ENCODE measurements around the gene FOXC1.
A peak's percentile ranks its signal among the peaks of the same experiment; 100 is the strongest.

The FOXC1 gene

GRCh38 chr6:1609648-1610496, at the start of gene FOXC1:
FOXC1 (plus strand) TSS chr6:1609915; CDS start chr6:1610446, 531 bp downstream.
- peak in 18 of 56 donors; percentile 6 to 57 (median 15) for DNase-seq

GRCh38 chr6:1560281-1561058, 49.2 kb upstream of the FOXC1 start:
- DNase-seq, result no peak

DNA sequence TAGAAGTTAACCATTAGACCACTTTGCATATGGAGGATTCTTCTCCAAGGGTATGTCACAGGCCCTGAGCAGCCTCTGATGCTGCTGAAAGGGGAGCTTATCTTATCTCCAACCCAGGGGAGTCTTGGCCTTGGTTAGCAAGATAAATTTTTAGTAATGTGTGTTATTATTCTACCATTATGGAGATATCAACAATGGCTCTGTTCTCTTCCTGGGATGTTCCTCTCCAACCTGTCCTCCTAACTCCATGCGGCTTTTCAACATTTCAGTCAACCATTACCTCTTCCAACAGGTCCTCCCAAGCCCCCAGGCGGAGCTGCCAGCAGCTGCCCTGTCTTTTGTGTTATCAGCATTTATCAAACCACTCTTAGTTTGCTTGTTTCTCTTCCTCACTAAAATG, 48.4 kb upstream of the FOXC1 start:
- DNase-seq, result no peak

DNA sequence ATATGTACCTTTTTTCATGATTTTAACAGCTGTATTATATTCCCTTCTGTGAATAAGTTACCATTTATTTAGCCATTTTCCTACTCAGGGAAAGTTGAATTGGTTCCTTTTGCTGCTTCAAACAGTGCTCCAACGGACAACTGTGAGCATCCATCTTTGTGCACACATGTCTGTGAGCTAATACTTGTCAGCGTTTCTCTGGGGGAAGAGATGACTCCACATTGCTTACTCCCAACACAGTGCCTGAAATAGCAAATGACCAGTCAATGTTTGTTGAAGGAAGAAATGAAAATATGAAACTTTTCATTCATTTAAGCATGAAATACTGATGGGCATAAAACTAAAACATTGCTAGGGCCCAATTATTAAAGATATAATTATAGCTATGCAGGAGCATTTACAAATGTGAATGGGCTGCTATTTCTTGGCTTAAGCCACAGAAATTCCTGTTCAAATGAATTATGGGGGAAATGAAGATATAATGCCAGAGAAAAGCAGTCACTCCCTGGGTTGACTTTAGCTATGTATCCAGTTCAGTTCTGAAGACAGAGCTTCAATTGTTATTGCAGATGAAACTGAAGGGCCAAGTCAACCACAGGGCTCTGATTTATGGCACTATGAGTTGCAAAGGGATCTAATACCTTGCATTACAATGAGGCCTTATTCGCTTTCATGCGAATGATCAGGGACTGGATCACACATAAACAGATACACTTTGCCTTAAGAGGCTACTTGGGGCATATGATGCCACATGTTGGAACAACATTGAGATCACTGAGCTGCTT, 47.4 kb upstream of the FOXC1 start:
- no peak for DNase-seq

DNA sequence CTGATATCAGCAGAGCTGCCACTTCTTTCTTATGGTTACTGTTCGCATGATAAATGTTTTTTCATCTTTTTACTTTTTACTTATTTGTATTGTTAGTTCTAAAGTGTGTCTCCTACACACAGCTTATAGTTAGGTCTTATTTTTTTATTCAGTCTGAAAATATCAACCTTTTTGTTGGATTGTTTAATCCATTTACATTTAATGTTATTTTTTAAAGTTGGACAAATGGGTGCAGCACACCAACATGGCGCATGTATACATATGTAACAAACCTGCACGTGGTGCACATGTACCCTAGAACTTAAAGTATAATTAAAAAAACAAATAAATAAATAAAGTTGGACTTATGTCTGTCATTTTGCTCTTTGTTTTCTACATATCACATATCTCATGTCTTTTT, 40.3 kb upstream of the FOXC1 start:
- no peak for DNase-seq

- no peak for DNase-seq
These were observed 38.9 kb upstream of the FOXC1 start for GRCh38 chr6:1570848-1571247.

DNA sequence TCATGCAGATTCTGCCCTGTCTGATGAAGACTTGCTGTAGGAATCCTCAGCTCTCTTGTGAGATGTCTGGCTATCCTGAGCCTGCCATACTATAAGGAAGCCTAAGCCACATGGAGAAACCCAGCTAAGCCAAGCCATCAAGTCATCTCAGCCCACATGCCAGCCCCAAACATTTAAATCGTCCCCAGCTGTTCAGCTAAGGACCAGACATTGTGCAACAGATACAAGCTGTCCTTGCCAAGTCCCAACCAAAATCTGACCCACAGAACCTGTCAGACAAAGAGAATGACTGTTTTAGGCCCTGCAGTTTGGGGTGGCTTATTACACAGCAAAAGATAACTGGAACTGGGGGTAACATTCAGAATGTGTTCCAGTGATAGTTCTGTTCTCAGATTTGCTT, 36.8 kb upstream of the FOXC1 start:
- DNase-seq, result no peak

DNA sequence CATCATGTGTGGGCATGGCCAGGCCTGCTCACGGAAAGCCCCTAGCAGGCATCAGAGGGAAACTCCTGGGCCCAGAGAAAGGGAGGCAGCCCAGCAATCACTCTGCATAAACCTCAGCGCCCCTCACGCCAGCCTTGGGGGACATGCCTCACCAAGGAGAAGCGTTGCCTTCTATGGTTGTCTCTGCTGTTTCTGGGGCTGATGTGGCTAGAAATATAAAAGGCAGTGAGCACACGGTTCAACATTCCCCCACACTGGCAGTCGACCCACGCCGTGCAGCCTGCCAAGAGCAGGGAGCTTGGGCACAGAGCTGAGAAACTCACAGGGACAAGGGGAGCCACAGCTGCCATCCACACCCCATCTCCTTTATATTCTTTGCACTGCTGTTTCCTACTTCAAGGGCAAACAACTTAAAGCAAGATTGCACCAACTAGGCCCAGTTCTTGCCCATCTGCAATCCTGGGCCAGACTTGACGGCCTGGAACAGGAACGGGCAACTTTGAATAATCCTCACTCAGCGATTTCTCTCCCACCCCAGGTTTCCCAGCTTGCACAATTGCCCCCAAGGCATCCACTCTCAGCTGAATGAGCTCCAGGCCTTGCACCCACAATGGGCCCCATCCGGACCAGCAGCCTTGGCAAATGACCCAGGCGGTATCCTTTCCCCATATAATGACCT, 35.5 kb upstream of the FOXC1 start:
- DNase-seq, result peak in 40 of 56 donors; percentile 8 to 74 (median 33)

- no peak for DNase-seq
These were observed 34.9 kb upstream of the FOXC1 start for GRCh38 chr6:1574890-1575209.

DNA sequence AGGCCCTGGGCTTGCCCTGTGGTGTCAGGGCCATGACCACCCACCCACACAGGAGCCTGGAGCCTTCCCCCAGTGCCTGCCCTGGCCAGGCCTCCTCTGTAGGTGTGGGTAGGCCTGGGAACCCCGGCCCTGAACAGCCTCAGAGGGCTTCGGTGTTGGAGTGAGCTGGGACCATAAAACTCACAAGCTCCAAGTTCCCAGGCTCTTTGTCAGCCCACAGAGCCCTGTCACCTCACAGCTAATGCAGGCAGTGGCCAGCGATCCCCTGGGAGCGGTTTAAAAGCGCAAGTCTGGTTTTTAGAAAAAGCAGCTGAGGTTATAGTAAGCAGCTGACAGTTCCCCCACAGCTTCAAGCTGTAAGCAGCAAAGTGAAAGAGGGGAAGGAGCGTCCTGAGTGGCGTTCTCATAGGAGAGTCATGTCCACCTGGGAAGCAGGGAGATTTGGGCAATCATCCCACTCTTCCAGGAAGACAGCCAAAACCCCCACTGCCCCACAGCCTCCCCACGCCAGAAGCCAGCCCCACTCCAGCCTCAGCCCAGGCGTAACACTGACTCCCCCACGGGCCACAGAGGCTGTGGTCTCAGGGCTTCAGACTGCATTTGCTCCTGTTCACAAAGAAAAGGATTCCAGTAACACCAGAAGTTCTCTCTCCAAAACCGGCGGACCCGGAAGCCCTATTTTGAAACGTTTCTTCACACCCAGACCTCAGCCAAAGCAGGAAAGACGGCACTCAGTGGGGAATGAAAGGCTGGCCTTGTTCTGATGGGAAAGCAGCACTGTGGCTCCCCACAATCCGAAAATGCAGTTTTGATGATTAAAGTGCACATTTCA, 34.3 kb upstream of the FOXC1 start:
- peak in 28 of 56 donors; percentile 8 to 58 (median 29) for DNase-seq

GRCh38 chr6:1576166-1576565, 33.5 kb upstream of the FOXC1 start:
- no peak for DNase-seq

DNA sequence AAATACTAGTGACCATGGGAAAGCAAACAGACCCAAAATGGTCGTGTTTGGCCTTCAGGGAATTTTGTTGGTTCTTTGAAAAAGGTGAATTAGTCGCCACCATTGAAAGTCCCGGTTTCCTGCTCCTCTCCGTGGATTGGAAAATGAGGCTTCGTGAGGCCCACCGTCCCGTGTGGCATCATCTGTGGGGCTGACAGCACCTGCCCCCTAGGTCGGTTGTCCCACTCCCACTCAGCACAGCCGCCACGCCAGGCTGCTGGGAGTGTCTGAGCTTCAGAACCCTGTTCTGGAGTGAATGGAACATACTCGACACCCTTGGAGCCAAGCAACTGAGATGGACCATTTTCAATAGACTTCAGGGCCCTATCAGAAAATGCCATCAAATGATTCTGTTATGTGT, 33.0 kb upstream of the FOXC1 start:
- DNase-seq, result no peak

GRCh38 chr6:1577146-1577680, 32.5 kb upstream of the FOXC1 start:
- DNase-seq, result no peak

DNA sequence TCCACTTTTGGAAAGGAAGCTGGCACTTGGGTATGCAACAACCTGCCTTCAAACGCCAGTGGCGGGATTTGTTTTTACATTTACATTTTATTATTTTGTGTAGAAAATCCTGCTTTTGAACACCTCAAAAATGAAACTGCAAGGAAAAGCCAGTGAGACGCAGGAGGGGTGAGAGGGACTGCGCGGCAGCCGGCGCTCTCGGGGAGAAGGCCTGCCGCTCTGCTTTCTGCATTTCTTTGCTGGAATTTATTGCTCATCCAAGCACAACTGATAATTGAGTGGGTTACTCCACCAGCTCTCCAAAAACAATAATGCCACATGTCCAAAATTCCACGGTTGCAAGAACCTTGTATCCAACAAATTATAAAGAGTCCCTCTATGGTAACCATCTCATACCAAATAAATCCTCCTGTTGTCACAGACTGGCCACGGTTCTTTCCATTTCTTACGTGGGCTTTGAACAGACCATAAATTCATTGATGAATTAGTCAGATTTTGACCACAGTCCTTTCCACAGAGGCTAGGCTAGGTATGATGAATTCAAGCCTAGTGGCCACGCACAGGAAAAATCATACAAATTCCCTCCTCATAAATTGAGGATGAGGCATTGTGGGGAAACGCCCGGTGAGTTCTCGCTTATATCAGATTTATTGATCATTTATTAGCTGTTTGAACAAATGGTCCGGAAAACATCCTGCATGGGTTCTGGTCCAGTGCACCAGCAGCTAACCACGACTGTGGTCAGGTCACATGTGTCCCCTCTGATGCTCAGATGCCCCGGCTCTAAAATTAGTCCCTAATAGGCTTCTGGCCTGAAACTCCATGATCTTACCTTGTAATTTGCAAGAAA, 31.6 kb upstream of the FOXC1 start:
- DNase-seq, result no peak

DNA sequence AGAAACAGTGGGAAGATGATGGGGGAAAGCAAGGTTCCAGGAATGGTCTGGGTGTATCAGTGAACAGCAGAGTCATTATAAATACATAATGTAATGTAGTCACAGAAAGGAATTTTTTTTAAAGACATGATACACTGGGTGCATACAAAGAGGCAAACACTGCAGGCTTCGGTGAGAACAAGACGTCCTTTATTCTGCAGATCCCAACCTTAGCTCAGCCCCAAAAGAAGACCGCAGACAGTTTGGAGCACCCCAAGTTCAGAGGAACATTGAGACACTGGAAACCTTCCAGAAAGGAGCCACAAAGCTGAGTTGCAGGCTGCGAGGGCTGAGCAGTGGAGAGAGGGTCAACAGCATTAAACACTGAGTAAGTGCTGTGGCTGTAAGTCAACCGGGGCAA, 30.6 kb upstream of the FOXC1 start:
- no peak for DNase-seq

DNA sequence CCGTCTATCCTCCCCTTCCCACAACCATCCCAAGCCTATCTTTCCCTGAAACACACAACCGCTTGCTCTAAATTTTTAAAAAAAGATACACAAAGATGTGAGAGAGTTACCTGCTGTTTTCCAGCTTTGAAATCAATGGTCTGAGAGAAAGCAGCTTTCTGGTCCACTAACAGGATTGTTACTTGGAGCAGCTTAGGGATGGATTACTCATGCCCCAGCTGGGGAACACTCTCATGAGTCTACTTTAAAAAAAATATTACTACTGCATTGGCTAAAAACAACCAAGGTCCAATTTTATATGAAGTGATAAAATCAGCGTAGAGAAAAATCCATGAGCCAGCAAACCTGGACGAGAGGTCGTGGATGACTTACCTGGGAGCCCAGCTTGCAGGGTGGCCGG, 29.6 kb upstream of the FOXC1 start:
- DNase-seq, result no peak

DNA sequence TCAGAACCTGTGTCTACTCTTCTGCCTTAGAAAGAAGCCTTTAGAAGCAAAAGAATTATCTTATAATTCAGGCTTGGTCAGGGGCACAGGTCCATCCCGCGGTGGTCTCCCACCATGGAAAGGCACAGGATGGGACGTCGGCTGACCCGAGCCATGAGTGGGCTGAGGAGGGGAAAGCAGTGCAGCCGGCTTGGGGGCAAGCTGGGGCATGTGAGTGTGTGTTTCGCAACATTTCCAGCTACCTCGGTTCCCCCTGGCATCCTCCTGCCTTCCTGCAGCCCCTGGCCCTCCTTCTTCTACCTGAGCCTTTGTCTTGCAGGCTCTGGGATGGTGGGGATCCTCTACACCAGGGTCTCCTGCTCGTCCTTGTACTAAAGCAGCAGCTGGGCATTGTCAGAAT, 29.1 kb upstream of the FOXC1 start:
- DNase-seq, result no peak

- DNase-seq, result peak in 17 of 56 donors; percentile 12 to 54 (median 26)
These were observed 28.4 kb upstream of the FOXC1 start for GRCh38 chr6:1581120-1581991.
